ENCODE measurements around the gene ZSCAN20. TPM values are rescaled to one million over a fixed set of nuclear protein-coding genes. Genes with fewer than 3 reads are reported as not detected.

ZSCAN20 gene
- total RNA-seq, 2 experiments from 2014 or later, result 0.27 to 0.50 TPM

DNA sequence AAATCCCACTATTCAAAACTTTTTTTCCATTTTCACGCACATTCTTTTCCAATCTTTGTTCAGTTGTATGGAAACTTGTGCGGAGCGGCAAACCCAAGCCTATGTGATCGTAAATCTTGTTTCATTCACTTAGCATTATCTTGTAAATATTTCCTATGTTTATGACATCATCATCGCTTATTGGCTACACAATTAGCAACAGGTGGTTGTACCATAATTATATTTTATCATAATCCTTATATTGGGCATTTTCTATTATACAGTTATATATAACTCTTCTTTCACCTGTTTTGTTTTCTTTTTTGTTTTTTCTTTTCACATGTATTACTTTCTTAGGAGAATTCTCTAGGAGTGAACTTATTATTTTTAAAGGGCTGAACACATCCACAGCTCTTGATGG is 65.4 kb downstream of the ZSCAN20 start:
- Histone ChIP-seq H3K4me1 (ENCODE audit: insufficient read depth, low read length) (no peaks in the 10 kb centered on the region), H3K27me3 (ENCODE audit: control insufficient read depth in 1 of 2, insufficient read depth in 2 of 2, low read length in 2 of 2) (no peaks in the 10 kb centered on the region), H3K36me3 (ENCODE audit: insufficient read depth, low read length) (no peaks in the 10 kb centered on the region), H3K27ac (ENCODE audit: low read depth in 1 of 2, low read length in 2 of 2) (no peak overlapping the region), H3K9me3 (ENCODE audit: control insufficient read depth in 1 of 2, insufficient read depth in 1 of 2, low read length in 2 of 2) (no peaks in the 10 kb centered on the region), H3K4me3 (ENCODE audit: low read length) (no peak overlapping the region)
- Mint-ChIP-seq H3K9me3 (no peaks in the 10 kb centered on the region), H3K4me1 (ENCODE audit: low read depth) (no peaks in the 10 kb centered on the region), H3K27me3 (peaks cover 18% of the 10 kb centered on the region), H3K4me3 (no peak overlapping the region), H3K27ac (no peak overlapping the region), H3K36me3 (ENCODE audit: low read depth) (no peaks in the 10 kb centered on the region)
- CTCF ChIA-PET, result no interaction called here
- no peak for DNase-seq
- no peak for TF ChIP-seq CTCF (IDR thresholded peaks at IDR 0.05)
- no peak for ATAC-seq (ENCODE audit: poor library complexity)
- intact Hi-C loops (cut with DNase I, micrococcal nuclease), result no loop called here
- POLR2A ChIA-PET, result no interaction called here

DNA sequence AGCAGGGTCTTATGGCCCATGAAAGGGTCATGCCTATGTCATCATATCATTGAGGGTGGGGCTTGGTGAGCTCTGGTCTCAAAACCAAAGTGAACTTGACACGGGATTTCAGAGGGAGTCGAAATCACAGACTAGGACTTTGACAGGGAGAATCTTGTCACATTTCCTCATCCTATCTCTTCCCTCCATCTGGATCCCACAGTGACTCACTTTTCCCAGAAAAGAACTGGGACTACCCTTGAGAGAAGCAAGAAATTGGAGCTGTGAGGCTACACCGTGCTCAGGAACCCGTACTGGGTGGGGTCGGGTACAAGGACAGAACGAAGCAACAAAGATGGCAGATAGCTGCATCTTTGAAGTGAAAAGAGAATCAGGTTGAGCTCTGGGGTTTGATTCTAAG is 69.5 kb downstream of the ZSCAN20 start:
- H3K4me1 ChIP-seq (ENCODE audit: insufficient read depth, low read length), result no peaks in the 10 kb centered on the region
- DNase-seq, result no peak
- no peak overlapping the region for H3K4me3 ChIP-seq (ENCODE audit: low read length)
- H3K9me3 ChIP-seq (ENCODE audit: control insufficient read depth in 1 of 2, insufficient read depth in 1 of 2, low read length in 2 of 2), result peaks cover 0 to 5% of the 10 kb centered on the region in 2 experiments
- CTCF ChIA-PET, result no interaction called here
- intact Hi-C loops (cut with DNase I, micrococcal nuclease), result no loop called here
- TF ChIP-seq CTCF (IDR thresholded peaks at IDR 0.05), result no peak
- no peaks in the 10 kb centered on the region for H3K36me3 ChIP-seq (ENCODE audit: insufficient read depth, low read length)
- H3K36me3 Mint-ChIP-seq (ENCODE audit: low read depth), result no peaks in the 10 kb centered on the region
- POLR2A ChIA-PET, result no interaction called here
- no peaks in the 10 kb centered on the region for H3K4me1 Mint-ChIP-seq (ENCODE audit: low read depth)
- no peak overlapping the region for H3K4me3 Mint-ChIP-seq
- no peak overlapping the region for H3K27ac Mint-ChIP-seq
- H3K27me3 Mint-ChIP-seq, result peaks cover 28% of the 10 kb centered on the region
- H3K27ac ChIP-seq (ENCODE audit: low read depth in 1 of 2, low read length in 2 of 2), result no peak overlapping the region
- ATAC-seq (ENCODE audit: poor library complexity), result no peak
- peaks cover 0 to 6% of the 10 kb centered on the region in 2 experiments for H3K27me3 ChIP-seq (ENCODE audit: control insufficient read depth in 1 of 2, insufficient read depth in 2 of 2, low read length in 2 of 2)
- H3K9me3 Mint-ChIP-seq, result no peaks in the 10 kb centered on the region

Other genes starting within 250 kb of the ZSCAN20 start
- 10 to 100 TPM; 24.7 to 26.6 TPM for gene ZNF362, start 216.2 kb upstream of the ZSCAN20 start, total RNA-seq
- gene A3GALT2, start 151.5 kb upstream of the ZSCAN20 start, total RNA-seq, result not detected
- 10 to 100 TPM; 37.7 to 39.5 TPM for gene PHC2, start 41.5 kb upstream of the ZSCAN20 start, total RNA-seq